GM10266 (cell line): Measurements from ENCODE around the gene ABHD2.

Experiments
- DNase-seq: peaks from one replicate; pipeline ENCODE4 v3.0.0; 2012; ENCODE audit errors: extremely low spot score
- CTCF ChIP-seq: IDR thresholded peaks from 2 replicates; pipeline ENCODE4 v1.5.1; 2012; ENCODE audit warnings: mild to moderate bottlenecking, low read depth; ENCODE audit not compliant: control insufficient read depth, insufficient read depth; ENCODE audit errors: missing control alignments

ABHD2 gene

GRCh38 chr15:89164712-89165211 lies 76.5 kb downstream of the ABHD2 start:
- no peak for TF ChIP-seq CTCF
- DNase-seq, result no peak

- TF ChIP-seq CTCF, result no peak
- no peak for DNase-seq
Observed at GRCh38 chr15:89165677-89166076, 77.4 kb downstream of the ABHD2 start.

DNA sequence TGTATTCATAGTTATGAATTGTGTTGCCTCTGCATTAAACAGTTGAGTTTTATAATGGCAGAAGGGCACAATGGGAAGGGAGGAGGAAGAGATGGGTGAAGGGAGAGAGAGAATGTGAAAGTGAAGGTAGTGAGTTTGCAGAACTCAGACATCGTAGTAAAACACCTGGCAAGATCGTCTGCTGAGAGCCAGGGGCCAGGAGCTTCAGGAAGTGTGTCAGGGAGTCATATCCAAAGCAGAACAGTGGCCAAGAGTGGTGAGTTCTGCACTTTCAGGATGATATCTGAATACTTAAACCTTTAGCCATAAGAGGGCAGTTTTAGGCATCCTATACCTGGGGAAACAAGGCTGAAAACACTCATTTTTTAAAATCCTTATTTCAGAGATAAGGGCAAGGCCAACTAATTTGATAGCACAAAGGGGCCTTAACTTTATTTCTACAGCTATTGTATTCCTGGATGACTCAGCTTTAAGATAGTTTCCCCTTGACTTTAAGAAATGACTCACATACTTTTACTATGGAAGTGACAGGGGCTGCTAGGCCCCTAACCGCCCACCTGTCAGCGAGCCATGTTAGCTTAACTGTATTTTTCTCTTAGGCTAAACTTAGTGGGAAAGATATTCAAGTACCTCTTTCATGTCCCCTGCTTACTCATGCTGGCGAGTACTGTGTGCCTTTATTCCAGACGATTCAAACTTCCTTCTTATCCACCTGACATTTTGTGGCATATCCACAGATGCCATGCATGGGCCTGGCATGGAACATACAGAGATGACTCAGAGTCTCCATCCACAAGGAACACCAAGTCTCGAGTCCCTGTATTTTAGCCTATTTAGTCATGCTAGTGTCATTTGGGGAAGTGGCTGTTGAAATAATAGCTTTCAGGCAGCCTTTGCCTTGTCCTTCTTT lies 79.3 kb downstream of the ABHD2 start:
- TF ChIP-seq CTCF, result no peak
- peak; percentile 44 for DNase-seq

DNA sequence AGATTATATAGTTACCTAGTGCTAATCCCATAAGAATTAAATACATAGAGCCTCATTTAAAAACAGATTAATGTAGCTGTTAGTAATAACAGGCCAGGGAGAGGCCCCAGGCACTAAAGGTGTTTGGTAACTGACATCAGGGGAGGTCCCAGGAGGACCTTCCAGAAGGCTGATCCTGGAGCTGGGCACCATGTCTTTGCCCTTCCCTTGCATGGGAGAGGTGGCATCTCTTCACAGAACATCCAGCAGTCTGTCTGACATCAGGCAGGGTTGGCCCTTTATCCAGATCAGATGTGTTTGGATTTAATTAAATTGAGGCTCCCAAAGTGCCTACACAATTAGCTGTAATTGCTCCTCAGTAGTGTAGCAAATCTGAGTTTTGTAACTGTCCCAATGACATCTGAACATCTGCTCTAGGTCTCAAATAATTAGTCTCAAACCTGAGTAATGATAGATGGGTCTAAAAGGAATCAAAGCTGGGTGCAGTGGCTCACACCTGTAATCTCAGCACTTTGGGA lies 80.1 kb downstream of the ABHD2 start:
- DNase-seq, result no peak
- TF ChIP-seq CTCF, result no peak

DNA sequence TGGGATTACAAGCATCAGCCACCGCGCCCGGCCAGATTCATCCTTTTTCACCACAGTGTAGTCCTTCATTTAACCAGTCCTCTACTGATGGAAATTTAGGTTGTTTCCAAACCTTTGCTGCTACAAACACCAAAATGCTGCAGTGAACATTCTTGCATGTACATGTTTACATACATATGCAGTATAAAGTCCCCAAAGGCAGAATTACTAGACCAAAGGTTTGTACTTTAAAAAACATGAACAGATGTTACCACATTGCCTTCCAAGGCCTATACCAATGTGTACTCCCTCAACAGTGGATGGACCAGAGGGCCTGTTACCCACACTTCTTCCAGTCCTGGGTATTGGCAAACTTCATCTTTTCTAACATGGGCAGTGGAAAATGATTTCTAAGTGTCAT lies 82.1 kb downstream of the ABHD2 start:
- no peak for TF ChIP-seq CTCF
- no peak for DNase-seq

DNA sequence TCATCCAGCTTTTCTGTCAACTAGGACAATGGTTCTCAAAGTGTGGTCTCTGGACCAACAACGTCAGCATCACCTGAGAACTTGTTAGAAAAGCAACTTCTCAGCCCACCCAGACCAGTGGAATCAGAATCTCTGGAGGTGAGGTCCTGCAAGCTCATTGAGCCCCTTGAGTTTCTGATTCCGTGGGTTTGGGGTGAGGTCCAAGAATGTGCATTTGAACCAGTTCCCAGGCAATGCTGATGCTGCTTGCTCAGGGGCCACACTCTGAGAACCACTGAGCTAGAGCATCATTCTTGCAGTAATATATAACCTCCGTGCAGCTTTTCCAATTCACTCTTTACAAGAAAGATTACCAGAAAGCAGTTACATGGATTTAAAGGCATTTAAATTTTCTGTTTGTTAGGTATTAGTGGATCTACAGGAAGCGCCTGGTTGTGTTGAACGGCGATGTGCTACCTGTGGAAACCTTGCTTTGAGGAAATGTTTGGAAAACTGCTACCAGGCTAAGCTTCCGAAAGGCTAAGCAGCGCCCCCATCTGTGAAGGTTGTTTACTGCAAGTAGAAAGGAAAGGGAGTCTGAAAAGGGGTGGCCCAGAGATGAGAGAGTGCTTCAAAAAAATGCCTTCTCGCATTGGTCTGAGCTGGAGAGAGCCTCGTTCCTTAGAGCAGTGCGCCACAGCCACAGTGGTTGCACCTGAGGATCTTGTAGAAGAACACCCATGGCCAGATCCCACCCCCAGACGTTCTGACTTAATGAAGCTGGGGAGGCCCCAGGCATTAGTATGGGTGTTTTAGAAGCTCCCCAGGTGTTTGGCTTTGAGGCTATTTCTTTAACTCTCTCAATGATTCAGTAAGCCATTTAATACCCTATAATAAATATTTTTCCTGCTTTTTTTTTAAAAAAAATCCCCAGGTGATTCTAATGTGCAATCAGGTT lies 83.1 kb downstream of the ABHD2 start:
- peak; percentile 64 for TF ChIP-seq CTCF
- no peak for DNase-seq
